WTC11 (cell line): ENCODE measurements around the gene ACP3. TPM values are rescaled to one million over a fixed set of nuclear protein-coding genes. Genes with fewer than 3 reads are reported as not detected.

Experiments used
- ATAC-seq: fragments of 200-7000 bp; cut with Tn5 transposase; 2 replicates; pipeline ENCODE4 v1.10.0; 2021; ENCODE audit warnings: mild to moderate bottlenecking, moderate library complexity
- CTCF ChIA-PET: fragments of 300-600 bp; sonication (Branson Sonifier 250); formaldehyde crosslinking; loops from one replicate; lab custom pipeline; 2021; ENCODE audit warnings: antibody characterized with exemption; lab: Charles Lee
- POLR2A ChIA-PET: fragments of 350-600 bp; sonication (Branson Sonifier 250); formaldehyde crosslinking; loops from one replicate; lab custom pipeline; 2021; ENCODE audit warnings: antibody characterized with exemption; lab: Charles Lee
- DNase-seq: peaks from one replicate; pipeline ENCODE4 v3.0.0; 2021; ENCODE audit warnings: low spot score
- H3K27ac Mint-ChIP-seq: 2 replicates; pipeline ENCODE4 v1.8.0; 2021; ENCODE audit warnings: mixed read lengths
- H3K27me3 Mint-ChIP-seq: 2 replicates; pipeline ENCODE4 v1.8.0; 2021; ENCODE audit warnings: low read depth, mild to moderate bottlenecking, moderate library complexity, mixed read lengths
- H3K36me3 Mint-ChIP-seq: 2 replicates; pipeline ENCODE4 v1.8.0; 2021; ENCODE audit warnings: mixed read lengths
- H3K4me1 Mint-ChIP-seq: 2 replicates; pipeline ENCODE4 v1.8.0; 2022; ENCODE audit warnings: mixed read lengths
- H3K4me3 Mint-ChIP-seq: 2 replicates; pipeline ENCODE4 v1.8.0; 2021; ENCODE audit warnings: mild to moderate bottlenecking, moderate library complexity, mixed read lengths
- H3K9me3 Mint-ChIP-seq: 2 replicates; pipeline ENCODE4 v1.8.0; 2021; ENCODE audit warnings: mixed read lengths
- CBFB ChIP-seq: sonication (generic); formaldehyde crosslinking; IDR thresholded peaks from 2 replicates; pipeline ENCODE4 v1.8.1; 2022; ENCODE audit warnings: mild to moderate bottlenecking, low read depth, missing genetic modification reagents
- ETV6 ChIP-seq: sonication (generic); formaldehyde crosslinking; IDR thresholded peaks from 2 replicates; pipeline ENCODE4 v1.8.1; 2022; ENCODE audit warnings: mild to moderate bottlenecking, missing genetic modification reagents
- GABPB1 ChIP-seq: sonication (generic); formaldehyde crosslinking; IDR thresholded peaks from 2 replicates; pipeline ENCODE4 v1.8.1; 2023; ENCODE audit warnings: mild to moderate bottlenecking, missing genetic modification reagents
- GRHL2 ChIP-seq: fragments of 250-450 bp; sonication (Bioruptor Pico); IDR thresholded peaks from 2 replicates; pipeline ENCODE4 v1.8.0; 2022; ENCODE audit warnings: mild to moderate bottlenecking, moderate library complexity; ENCODE audit not compliant: insufficient replicate concordance, severe bottlenecking
- GTF2I ChIP-seq: fragments of 250-450 bp; sonication (Bioruptor Pico); conservative IDR thresholded peaks from 2 replicates; pipeline ENCODE4 v1.4.0; 2021; ENCODE audit warnings: mild to moderate bottlenecking
- KAT7 ChIP-seq: sonication (generic); formaldehyde crosslinking; IDR thresholded peaks from 2 replicates; pipeline ENCODE4 v1.8.1; 2023; ENCODE audit warnings: missing genetic modification reagents, mild to moderate bottlenecking, borderline replicate concordance
- NR1H2 ChIP-seq: sonication (generic); formaldehyde crosslinking; IDR thresholded peaks from 2 replicates; pipeline ENCODE4 v1.9.0; 2021; ENCODE audit warnings: mild to moderate bottlenecking, moderate library complexity, missing genetic modification reagents
- NR3C1 ChIP-seq: sonication (generic); formaldehyde crosslinking; conservative IDR thresholded peaks from 2 replicates; pipeline ENCODE4 v1.8.1; 2023; ENCODE audit warnings: low read depth, mild to moderate bottlenecking, missing genetic modification reagents
- SOX15 ChIP-seq: fragments of 250-450 bp; sonication (Bioruptor Pico); IDR thresholded peaks from 2 replicates; pipeline ENCODE4 v1.9.0; 2021; ENCODE audit warnings: mild to moderate bottlenecking
- ZNF138 ChIP-seq: sonication (generic); formaldehyde crosslinking; conservative IDR thresholded peaks from 2 replicates; pipeline ENCODE4 v1.8.1; 2022; ENCODE audit warnings: mild to moderate bottlenecking, moderate library complexity, missing genetic modification reagents
- ZNF219 ChIP-seq: sonication (generic); formaldehyde crosslinking; IDR thresholded peaks from 2 replicates; pipeline ENCODE4 v1.8.0; 2023; ENCODE audit warnings: missing genetic modification reagents, mild to moderate bottlenecking, borderline replicate concordance
- ZNF263 ChIP-seq: sonication (generic); formaldehyde crosslinking; IDR thresholded peaks from 2 replicates; pipeline ENCODE4 v1.8.1; 2022; ENCODE audit warnings: low read depth, mild to moderate bottlenecking, moderate library complexity, missing genetic modification reagents
- ZNF396 ChIP-seq: fragments of 250-450 bp; sonication (Bioruptor Pico); IDR thresholded peaks from 2 replicates; pipeline ENCODE4 v1.8.0; 2021; ENCODE audit warnings: mild to moderate bottlenecking, moderate library complexity, borderline replicate concordance
- ZNF423 ChIP-seq: fragments of 250-450 bp; sonication (Bioruptor Pico); IDR thresholded peaks from 2 replicates; pipeline ENCODE4 v2.1.2; 2022; ENCODE audit warnings: mild to moderate bottlenecking, moderate library complexity
- total RNA-seq: library from RNA; stranded (reverse); gene quantifications from 3 replicates; pipeline ENCODE4 v1.2.3, GENCODE V29; 2021
- TF ChIP-seq, protein P1 (sequence below): fragments of 250-450 bp; sonication (Bioruptor Pico); IDR thresholded peaks from 2 replicates; pipeline ENCODE4 v1.8.0; 2021; ENCODE audit warnings: mild to moderate bottlenecking
- TF ChIP-seq, protein P2 (sequence below): sonication (generic); formaldehyde crosslinking; IDR thresholded peaks from 2 replicates; pipeline ENCODE4 v1.8.0; 2022; ENCODE audit warnings: mild to moderate bottlenecking, missing genetic modification reagents
- TF ChIP-seq, protein P3 (sequence below): sonication (generic); formaldehyde crosslinking; IDR thresholded peaks from 2 replicates; pipeline ENCODE4 v1.8.1; 2023; ENCODE audit warnings: mild to moderate bottlenecking, missing genetic modification reagents, moderate library complexity
- TF ChIP-seq, protein P4 (sequence below): fragments of 250-450 bp; sonication (Bioruptor Pico); IDR thresholded peaks from 2 replicates; pipeline ENCODE4 v1.9.0; 2021; ENCODE audit warnings: mild to moderate bottlenecking
- TF ChIP-seq, protein P5 (sequence below): sonication (generic); formaldehyde crosslinking; conservative IDR thresholded peaks from 2 replicates; pipeline ENCODE4 v1.8.1; 2022; ENCODE audit warnings: mild to moderate bottlenecking, missing genetic modification reagents
- TF ChIP-seq, protein P6 (sequence below): sonication (generic); formaldehyde crosslinking; IDR thresholded peaks from 2 replicates; pipeline ENCODE4 v1.8.1; 2023; ENCODE audit warnings: mild to moderate bottlenecking, missing genetic modification reagents

ACP3 gene
- total RNA-seq, 1 experiment from 2014 or later = 2.5 TPM

DNA sequence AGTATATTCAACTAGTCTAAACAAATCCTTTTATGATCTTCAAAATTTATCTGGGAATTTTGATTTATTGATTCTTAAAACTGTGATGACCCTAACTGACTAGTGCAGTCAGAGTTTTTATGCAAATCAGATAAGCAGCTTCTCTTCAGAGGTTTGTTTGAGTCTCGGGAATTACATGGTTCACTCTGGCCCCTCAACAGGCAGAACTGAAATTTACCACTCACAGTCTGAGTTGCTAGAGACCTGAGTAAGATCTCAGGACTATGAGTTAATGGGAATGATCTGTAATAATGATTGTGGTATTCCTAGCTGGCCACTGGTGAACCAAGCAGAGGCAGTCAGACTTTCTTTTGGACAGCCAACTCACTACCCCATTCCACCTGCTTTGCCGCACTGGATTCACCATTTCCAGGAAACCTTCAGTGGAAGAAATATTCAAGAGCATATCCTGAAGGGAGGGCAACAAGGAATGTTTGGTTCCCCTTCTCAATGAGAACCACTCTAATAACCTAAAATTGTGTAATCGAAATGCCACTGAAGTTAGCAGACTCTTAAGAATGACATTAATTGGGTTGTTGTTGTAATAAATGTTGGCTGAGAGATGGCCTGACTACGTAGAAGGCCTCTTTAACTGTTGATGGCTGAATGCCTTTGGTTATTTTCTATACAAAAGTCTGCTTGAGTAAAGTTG is 88.5 kb downstream of the ACP3 start:
- Mint-ChIP-seq H3K27me3 (no peaks in the 10 kb centered on the region; the same call in 1 of the 2 replicates), H3K27ac (no peak overlapping the region), H3K4me1 (no peaks in the 10 kb centered on the region), H3K36me3 (no peaks in the 10 kb centered on the region), H3K4me3 (no peak overlapping the region)
- CTCF ChIA-PET = interaction anchor here (0.7 to 1.5 kb wide), 6 partner anchors 54 to 236 kb away, joined by 3 to 4 read pairs (median 4); no protein-coding TSS in a partner anchor
- POLR2A ChIA-PET = interaction anchor here (0.7 to 1.0 kb wide), 2 partner anchors 24 to 52 kb away, joined by 3 read pairs; no protein-coding TSS in a partner anchor
- ATAC-seq (no peak), DNase-seq (no peak)
- TF ChIP-seq KAT7 (CRISPR knock-in tag) (no peak), ETV6 (CRISPR knock-in tag) (no peak), GABPB1 (CRISPR knock-in tag) (no peak), ZNF396 (CRISPR knock-in tag) (no peak), ZNF219 (no peak), ZNF423 (CRISPR knock-in tag) (no peak), GTF2I (CRISPR knock-in tag) (no peak), ZNF138 (no peak), ZNF263 (no peak), SOX15 (no peak), GRHL2 (CRISPR knock-in tag) (no peak), NR3C1 (CRISPR knock-in tag) (no peak), NR1H2 (CRISPR knock-in tag) (no peak), CBFB (CRISPR knock-in tag) (no peak)
- TF ChIP-seq, protein P1, sequence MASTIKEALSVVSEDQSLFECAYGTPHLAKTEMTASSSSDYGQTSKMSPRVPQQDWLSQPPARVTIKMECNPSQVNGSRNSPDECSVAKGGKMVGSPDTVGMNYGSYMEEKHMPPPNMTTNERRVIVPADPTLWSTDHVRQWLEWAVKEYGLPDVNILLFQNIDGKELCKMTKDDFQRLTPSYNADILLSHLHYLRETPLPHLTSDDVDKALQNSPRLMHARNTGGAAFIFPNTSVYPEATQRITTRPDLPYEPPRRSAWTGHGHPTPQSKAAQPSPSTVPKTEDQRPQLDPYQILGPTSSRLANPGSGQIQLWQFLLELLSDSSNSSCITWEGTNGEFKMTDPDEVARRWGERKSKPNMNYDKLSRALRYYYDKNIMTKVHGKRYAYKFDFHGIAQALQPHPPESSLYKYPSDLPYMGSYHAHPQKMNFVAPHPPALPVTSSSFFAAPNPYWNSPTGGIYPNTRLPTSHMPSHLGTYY (CRISPR knock-in tag) = no peak
- TF ChIP-seq, protein P2, sequence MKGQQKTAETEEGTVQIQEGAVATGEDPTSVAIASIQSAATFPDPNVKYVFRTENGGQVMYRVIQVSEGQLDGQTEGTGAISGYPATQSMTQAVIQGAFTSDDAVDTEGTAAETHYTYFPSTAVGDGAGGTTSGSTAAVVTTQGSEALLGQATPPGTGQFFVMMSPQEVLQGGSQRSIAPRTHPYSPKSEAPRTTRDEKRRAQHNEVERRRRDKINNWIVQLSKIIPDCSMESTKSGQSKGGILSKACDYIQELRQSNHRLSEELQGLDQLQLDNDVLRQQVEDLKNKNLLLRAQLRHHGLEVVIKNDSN = no peak
- TF ChIP-seq, protein P3, sequence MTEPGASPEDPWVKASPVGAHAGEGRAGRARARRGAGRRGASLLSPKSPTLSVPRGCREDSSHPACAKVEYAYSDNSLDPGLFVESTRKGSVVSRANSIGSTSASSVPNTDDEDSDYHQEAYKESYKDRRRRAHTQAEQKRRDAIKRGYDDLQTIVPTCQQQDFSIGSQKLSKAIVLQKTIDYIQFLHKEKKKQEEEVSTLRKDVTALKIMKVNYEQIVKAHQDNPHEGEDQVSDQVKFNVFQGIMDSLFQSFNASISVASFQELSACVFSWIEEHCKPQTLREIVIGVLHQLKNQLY (CRISPR knock-in tag) = no peak
- TF ChIP-seq, protein P4, sequence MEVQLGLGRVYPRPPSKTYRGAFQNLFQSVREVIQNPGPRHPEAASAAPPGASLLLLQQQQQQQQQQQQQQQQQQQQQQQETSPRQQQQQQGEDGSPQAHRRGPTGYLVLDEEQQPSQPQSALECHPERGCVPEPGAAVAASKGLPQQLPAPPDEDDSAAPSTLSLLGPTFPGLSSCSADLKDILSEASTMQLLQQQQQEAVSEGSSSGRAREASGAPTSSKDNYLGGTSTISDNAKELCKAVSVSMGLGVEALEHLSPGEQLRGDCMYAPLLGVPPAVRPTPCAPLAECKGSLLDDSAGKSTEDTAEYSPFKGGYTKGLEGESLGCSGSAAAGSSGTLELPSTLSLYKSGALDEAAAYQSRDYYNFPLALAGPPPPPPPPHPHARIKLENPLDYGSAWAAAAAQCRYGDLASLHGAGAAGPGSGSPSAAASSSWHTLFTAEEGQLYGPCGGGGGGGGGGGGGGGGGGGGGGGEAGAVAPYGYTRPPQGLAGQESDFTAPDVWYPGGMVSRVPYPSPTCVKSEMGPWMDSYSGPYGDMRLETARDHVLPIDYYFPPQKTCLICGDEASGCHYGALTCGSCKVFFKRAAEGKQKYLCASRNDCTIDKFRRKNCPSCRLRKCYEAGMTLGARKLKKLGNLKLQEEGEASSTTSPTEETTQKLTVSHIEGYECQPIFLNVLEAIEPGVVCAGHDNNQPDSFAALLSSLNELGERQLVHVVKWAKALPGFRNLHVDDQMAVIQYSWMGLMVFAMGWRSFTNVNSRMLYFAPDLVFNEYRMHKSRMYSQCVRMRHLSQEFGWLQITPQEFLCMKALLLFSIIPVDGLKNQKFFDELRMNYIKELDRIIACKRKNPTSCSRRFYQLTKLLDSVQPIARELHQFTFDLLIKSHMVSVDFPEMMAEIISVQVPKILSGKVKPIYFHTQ (CRISPR knock-in tag) = no peak
- TF ChIP-seq, protein P5, sequence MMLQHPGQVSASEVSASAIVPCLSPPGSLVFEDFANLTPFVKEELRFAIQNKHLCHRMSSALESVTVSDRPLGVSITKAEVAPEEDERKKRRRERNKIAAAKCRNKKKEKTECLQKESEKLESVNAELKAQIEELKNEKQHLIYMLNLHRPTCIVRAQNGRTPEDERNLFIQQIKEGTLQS (CRISPR knock-in tag) = no peak
- TF ChIP-seq, protein P6, sequence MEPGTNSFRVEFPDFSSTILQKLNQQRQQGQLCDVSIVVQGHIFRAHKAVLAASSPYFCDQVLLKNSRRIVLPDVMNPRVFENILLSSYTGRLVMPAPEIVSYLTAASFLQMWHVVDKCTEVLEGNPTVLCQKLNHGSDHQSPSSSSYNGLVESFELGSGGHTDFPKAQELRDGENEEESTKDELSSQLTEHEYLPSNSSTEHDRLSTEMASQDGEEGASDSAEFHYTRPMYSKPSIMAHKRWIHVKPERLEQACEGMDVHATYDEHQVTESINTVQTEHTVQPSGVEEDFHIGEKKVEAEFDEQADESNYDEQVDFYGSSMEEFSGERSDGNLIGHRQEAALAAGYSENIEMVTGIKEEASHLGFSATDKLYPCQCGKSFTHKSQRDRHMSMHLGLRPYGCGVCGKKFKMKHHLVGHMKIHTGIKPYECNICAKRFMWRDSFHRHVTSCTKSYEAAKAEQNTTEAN = no peak
- TF ChIP-seq, all 79 proteins: peak for 0
- no peaks in the 10 kb centered on the region for H3K9me3 Mint-ChIP-seq
